T1000 (cell line): ENCODE data around the gene MAS1.
"Not testable (repeated sequence)": the region's sequence is repeated elsewhere in the genome, so short reads cannot be mapped to it uniquely, and the experiment has no call there.

Experiments
- DNase-seq: peaks from one replicate; lab custom pipeline; 2025; ENCODE audit warnings: mixed read lengths; lab: John Stamatoyannopoulos, UW

The MAS1 gene

GRCh38 chr6:159916752-159917151 lies 26.0 kb downstream of the MAS1 start:
- no peak for DNase-seq

DNA sequence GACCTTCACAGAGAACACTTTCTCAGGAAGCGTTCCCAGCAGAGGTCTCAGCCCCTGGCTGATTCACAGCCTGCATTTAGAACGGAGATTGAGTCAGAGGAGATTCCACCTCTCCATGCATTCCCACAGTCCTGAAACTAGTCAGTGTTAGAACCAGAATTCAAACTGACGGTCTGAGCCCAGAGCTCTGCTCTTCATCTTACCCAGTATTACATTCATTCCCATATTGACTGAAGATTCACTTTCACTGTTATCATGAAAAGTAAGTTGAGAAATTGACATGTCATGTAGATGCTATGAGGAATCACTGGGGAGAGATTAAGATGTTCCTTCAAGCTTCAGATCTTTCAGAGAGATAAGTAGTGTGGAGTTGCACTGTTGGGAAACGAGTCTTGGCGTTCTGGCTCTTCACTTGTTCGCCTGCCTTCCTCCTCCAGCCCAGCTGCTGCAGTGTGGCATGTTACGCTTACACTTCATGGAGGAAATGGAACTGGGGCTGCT lies 28.3 kb downstream of the MAS1 start:
- DNase-seq, result no peak

GRCh38 chr6:159919800-159920199 lies 29.0 kb downstream of the MAS1 start:
- no peak for DNase-seq

- DNase-seq, result not testable (repeated sequence)
Measured at GRCh38 chr6:159924150-159924549, 33.4 kb downstream of the MAS1 start.

- no peak for DNase-seq
Measured at GRCh38 chr6:159926542-159927203, 35.9 kb downstream of the MAS1 start.

DNA sequence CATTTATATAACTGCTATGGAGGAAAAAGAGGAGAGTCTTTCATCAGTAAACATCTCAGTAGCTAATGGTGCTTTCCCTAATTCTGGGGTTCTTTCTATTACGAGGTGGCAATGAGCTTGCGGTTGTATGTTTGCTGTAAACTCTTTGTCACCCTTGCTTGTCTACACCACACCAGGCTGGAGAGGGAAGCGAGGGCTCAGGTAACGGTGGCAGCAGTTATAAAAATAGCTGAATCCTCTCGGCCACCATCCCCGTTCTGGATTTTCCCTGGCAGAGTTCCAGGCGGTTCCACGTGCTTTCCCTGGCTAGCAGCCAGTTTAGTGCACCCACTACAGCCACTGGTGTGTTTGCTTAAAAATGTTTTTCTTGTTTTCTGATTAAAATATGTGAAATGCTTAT lies 39.0 kb downstream of the MAS1 start:
- DNase-seq, result no peak

DNA sequence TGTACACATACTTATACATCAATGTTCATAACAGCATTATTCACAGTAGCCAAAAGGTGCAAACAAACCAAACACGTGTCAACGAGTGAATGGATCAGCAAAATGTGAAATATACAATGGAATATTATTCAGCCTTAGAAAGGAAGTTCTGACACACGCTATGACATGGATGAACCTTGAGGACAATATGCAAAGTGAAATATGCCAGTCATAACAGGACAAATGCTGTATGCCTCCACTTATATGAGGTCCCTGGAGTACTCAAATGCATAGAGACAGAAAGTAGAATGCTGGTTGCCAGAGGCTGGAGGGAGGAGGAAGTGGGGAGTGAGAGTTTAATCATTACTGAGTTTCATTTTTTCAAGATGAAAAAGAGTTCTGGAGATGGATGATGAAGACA lies 40.3 kb downstream of the MAS1 start:
- DNase-seq, result no peak

DNA sequence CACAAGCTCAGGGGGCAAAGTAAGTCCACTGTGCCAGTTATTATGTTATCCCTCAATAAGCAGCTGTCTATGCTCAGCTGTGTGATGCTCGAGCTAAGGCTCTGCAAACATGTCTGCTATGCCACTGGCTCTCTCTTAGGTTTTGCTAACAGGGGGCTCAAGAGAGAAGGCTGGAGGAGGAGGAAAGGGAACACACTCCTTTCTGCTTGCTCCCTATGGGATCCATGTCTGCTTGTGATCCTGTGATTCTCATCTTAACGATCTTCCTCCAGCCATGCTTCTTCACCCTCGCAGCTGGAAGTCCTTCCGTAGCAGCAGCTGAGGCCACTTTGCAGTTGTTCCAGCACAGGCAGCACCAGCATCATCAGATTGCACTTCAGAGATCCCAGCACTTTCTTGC lies 41.1 kb downstream of the MAS1 start:
- DNase-seq, result no peak

GRCh38 chr6:159933077-159933476 lies 42.3 kb downstream of the MAS1 start:
- no peak for DNase-seq

DNA sequence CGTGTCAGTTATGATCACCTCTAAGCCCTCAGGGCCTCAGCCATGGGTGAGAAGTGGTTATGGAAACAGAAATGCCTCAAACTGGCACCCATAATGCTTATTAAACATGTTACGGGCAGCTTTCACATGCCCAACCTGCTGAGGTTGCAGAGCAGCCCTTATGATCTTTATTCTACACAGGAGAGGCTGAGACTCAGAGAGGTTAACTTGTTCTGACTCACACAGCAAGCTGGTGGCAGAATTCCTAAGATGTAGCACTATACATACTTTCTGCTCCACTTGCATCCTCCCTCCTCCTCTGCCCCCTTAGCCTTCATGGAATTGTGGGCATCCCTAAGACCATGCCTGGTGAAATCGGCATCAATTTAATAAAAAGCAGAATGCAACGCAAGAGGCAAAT lies 43.4 kb downstream of the MAS1 start:
- DNase-seq, result no peak

GRCh38 chr6:159935065-159935464 lies 44.3 kb downstream of the MAS1 start:
- no peak for DNase-seq

GRCh38 chr6:159935633-159936032 lies 44.8 kb downstream of the MAS1 start:
- no peak for DNase-seq

DNA sequence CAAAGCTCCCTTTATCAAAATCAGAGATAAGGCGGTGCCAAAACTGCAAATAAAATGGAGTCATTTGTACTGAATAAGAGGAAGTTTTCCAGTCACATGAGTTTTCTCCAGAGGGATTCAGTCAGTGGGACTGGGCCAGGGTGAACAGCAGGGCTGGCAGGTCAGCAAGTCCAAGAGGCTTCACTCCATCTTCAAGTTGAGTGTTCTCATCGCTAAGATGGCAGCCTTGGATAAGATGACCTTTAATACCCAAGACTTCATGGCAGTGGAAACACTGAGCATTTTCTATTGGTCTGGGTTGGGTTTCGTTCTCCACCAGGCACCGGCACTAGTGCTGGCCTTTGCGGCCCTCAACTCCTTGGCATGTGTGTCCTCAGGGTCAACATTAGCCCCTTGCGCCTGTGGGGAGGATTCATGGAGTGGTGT lies 48.8 kb downstream of the MAS1 start:
- DNase-seq, result no peak
